ENCODE results near the gene ZNF329. TPM values are rescaled to one million over a fixed set of nuclear protein-coding genes. Genes with fewer than 3 reads are reported as not detected.

Gene ZNF329
- total RNA-seq, 1 experiment from 2014 or later, result 10.5 TPM

- Histone ChIP-seq H3K27ac (ENCODE audit: low read length) (no peak within 1 kb of the TSS), H3K36me3 (ENCODE audit: low read depth, low read length) (no peaks in the 10 kb centered on the region; the same call in 1 of the 2 replicates), H3K4me1 (ENCODE audit: insufficient read depth, low read length) (no peaks in the 10 kb centered on the region), H3K9me3 (ENCODE audit: low read length) (peaks cover 50% of the 10 kb centered on the region), H4K20me1 (ENCODE audit: low read length) (no peaks in the 10 kb centered on the region), H3K27me3 (ENCODE audit: low read length) (no peaks in the 10 kb centered on the region), H3K4me2 (ENCODE audit: low read length) (no peak within 1 kb of the TSS), H2AFZ (ENCODE audit: low read length) (no peak within 1 kb of the TSS), H3K79me2 (ENCODE audit: low read length) (no peaks in the 10 kb centered on the region), H3K4me3 (ENCODE audit: low read length) (no peak within 1 kb of the TSS), H3F3A (ENCODE audit: low read length, unreplicated experiment) (no peaks in the 10 kb centered on the region), H3K9me2 (replicated peaks; ENCODE audit: low read length) (no peaks in the 10 kb centered on the region), H3K9ac (ENCODE audit: low read length) (no peak within 1 kb of the TSS)
- no peak for TF ChIP-seq EZH2phosphoT487 (IDR thresholded peaks at IDR 0.05; ENCODE audit: borderline replicate concordance, low read length)
- no peak for TF ChIP-seq CTCF (conservative IDR thresholded peaks at IDR 0.05; ENCODE audit: low read depth, low read length)
- TF ChIP-seq EZH2 (IDR thresholded peaks at IDR 0.05; ENCODE audit: low read length, unreplicated experiment), result no peak
- CTCF ChIA-PET, result no interaction called here
- no peak for DNase-seq
- ATAC-seq, result peak; percentile 58; the same call in 1 of the 2 replicates
- intact Hi-C loops (cut with micrococcal nuclease), result no loop called here
- BruUV-seq (replicated peaks), result no TSS peak
- POLR2A ChIA-PET (ENCODE audit: unreplicated experiment), result no interaction called here
Measured at GRCh38 chr19:58097781-58098681, 52.6 kb downstream of the ZNF329 start, which contains the start of gene ZSCAN18. Gene ZSCAN18 (minus strand): TSS chr19:58098231. CDS start chr19:58090267, 7,964 bp downstream.

- intact Hi-C loops (cut with micrococcal nuclease), result no loop called here
- H3K4me3 ChIP-seq (ENCODE audit: low read length), result no peak overlapping the region
- TF ChIP-seq EZH2phosphoT487 (IDR thresholded peaks at IDR 0.05; ENCODE audit: borderline replicate concordance, low read length) (no peak), CTCF (conservative IDR thresholded peaks at IDR 0.05; ENCODE audit: low read depth, low read length) (no peak), EZH2 (IDR thresholded peaks at IDR 0.05; ENCODE audit: low read length, unreplicated experiment) (no peak)
- no peaks in the 10 kb centered on the region for H3K27me3 ChIP-seq (ENCODE audit: low read length)
- DNase-seq, result no peak
- no peaks in the 10 kb centered on the region for H3K4me1 ChIP-seq (ENCODE audit: insufficient read depth, low read length)
- ATAC-seq, result no peak
- ChIA-PET POLR2A (ENCODE audit: unreplicated experiment) (no interaction called here), CTCF (no interaction called here)
- no peaks in the 10 kb centered on the region; the same call in 1 of the 2 replicates for H3K36me3 ChIP-seq (ENCODE audit: low read depth, low read length)
- no peaks in the 10 kb centered on the region for H3F3A ChIP-seq (ENCODE audit: low read length, unreplicated experiment)
- no peak overlapping the region for H3K4me2 ChIP-seq (ENCODE audit: low read length)
- H2AFZ ChIP-seq (ENCODE audit: low read length), result no peak overlapping the region
- H3K9me3 ChIP-seq (ENCODE audit: low read length), result peaks cover 50% of the 10 kb centered on the region
- H3K9ac ChIP-seq (ENCODE audit: low read length), result no peak overlapping the region
- H4K20me1 ChIP-seq (ENCODE audit: low read length), result no peaks in the 10 kb centered on the region
- H3K79me2 ChIP-seq (ENCODE audit: low read length), result no peaks in the 10 kb centered on the region
- H3K9me2 ChIP-seq (replicated peaks; ENCODE audit: low read length), result no peaks in the 10 kb centered on the region
- no TSS peak for BruUV-seq (replicated peaks)
- no peak overlapping the region for H3K27ac ChIP-seq (ENCODE audit: low read length)
Measured at GRCh38 chr19:58097349-58097748, 53.2 kb downstream of the ZNF329 start.

GRCh38 chr19:58096884-58097283, 53.7 kb downstream of the ZNF329 start:
- no peak overlapping the region for H3K9ac ChIP-seq (ENCODE audit: low read length)
- H4K20me1 ChIP-seq (ENCODE audit: low read length), result no peaks in the 10 kb centered on the region
- ATAC-seq (no peak), DNase-seq (no peak)
- no peak overlapping the region for H3K27ac ChIP-seq (ENCODE audit: low read length)
- intact Hi-C loops (cut with micrococcal nuclease), result no loop called here
- H2AFZ ChIP-seq (ENCODE audit: low read length), result no peak overlapping the region
- no peaks in the 10 kb centered on the region for H3K9me2 ChIP-seq (replicated peaks; ENCODE audit: low read length)
- no TSS peak for BruUV-seq (replicated peaks)
- no peaks in the 10 kb centered on the region for H3K79me2 ChIP-seq (ENCODE audit: low read length)
- POLR2A ChIA-PET (ENCODE audit: unreplicated experiment), result no interaction called here
- H3K4me3 ChIP-seq (ENCODE audit: low read length), result no peak overlapping the region
- no peaks in the 10 kb centered on the region; the same call in 1 of the 2 replicates for H3K36me3 ChIP-seq (ENCODE audit: low read depth, low read length)
- TF ChIP-seq EZH2 (IDR thresholded peaks at IDR 0.05; ENCODE audit: low read length, unreplicated experiment), result no peak
- TF ChIP-seq CTCF (conservative IDR thresholded peaks at IDR 0.05; ENCODE audit: low read depth, low read length), result no peak
- TF ChIP-seq EZH2phosphoT487 (IDR thresholded peaks at IDR 0.05; ENCODE audit: borderline replicate concordance, low read length), result no peak
- H3K4me1 ChIP-seq (ENCODE audit: insufficient read depth, low read length), result no peaks in the 10 kb centered on the region
- CTCF ChIA-PET, result no interaction called here
- H3K9me3 ChIP-seq (ENCODE audit: low read length), result peaks cover 52% of the 10 kb centered on the region
- no peaks in the 10 kb centered on the region for H3K27me3 ChIP-seq (ENCODE audit: low read length)
- no peak overlapping the region for H3K4me2 ChIP-seq (ENCODE audit: low read length)
- no peaks in the 10 kb centered on the region for H3F3A ChIP-seq (ENCODE audit: low read length, unreplicated experiment)

Measured in PC-3 (cell line).